SK-N-SH (cell line): ENCODE results near the gene NPEPL1. TPM values are rescaled to one million over a fixed set of nuclear protein-coding genes. Genes with fewer than 3 reads are reported as not detected.

Source experiments
- CTCF ChIA-PET: fragments of 300-600, 350-600 bp; formaldehyde crosslinking; extraction: SDS; loops from one replicate; lab custom pipeline; 2021; lab: Yijun Ruan, JAX
- POLR2A ChIA-PET: fragments of 350-600 bp; sonication (Branson Sonifier 250); formaldehyde crosslinking; extraction: SDS; loops from one replicate; lab custom pipeline; 2020; ENCODE audit warnings: antibody characterized with exemption, inconsistent platforms; lab: Yijun Ruan, JAX
- DNase-seq: peaks from one replicate; pipeline ENCODE4 v3.0.0; 2012
- H2AFZ ChIP-seq: fragments of 200-600 bp; sonication (generic); 2 replicates; pipeline ENCODE4 v1.8.1; 2016; ENCODE audit warnings: antibody characterized with exemption, mild to moderate bottlenecking, low read depth
- H3F3A ChIP-seq: fragments of 200-600 bp; sonication (generic); replicated peaks from 2 replicates; pipeline ENCODE3; 2016; ENCODE audit warnings: antibody characterized with exemption, mild to moderate bottlenecking; ENCODE audit not compliant: insufficient read depth
- H3K27ac ChIP-seq, 2 experiments: fragments of 200-500 bp in 1 of 2; fragments of 200-600 bp in 1 of 2; sonication (Bioruptor generic) in 1 of 2; sonication (generic), shearing (Covaris generic) in 1 of 2; 2 replicates each; pipeline versions ENCODE4 v1.5.1 to v1.6.1; 2014 to 2016; ENCODE audit warnings: low read depth in 2 of 2, inconsistent platforms in 1 of 2, low read length in 1 of 2, mild to moderate bottlenecking in 1 of 2, mixed read lengths in 1 of 2
- H3K27me3 ChIP-seq: fragments of 200-600 bp; sonication (generic), shearing (Covaris generic); 2 replicates; pipeline ENCODE4 v1.6.1; 2016; ENCODE audit warnings: mixed run types; ENCODE audit not compliant: insufficient read depth
- H3K36me3 ChIP-seq, 2 experiments: fragments of 200-500 bp in 1 of 2; fragments of 200-600 bp in 1 of 2; sonication (Bioruptor generic) in 1 of 2; sonication (generic) in 1 of 2; replicated peaks in 1 of 2; 2 replicates each; pipeline versions ENCODE3 to v1.5.1; 2014 to 2016; ENCODE audit warnings: low read length in 1 of 2, mild to moderate bottlenecking in 1 of 2; ENCODE audit not compliant: insufficient read depth in 2 of 2, control insufficient read depth in 1 of 2
- H3K4me1 ChIP-seq, 2 experiments: fragments of 200-500 bp in 1 of 2; fragments of 200-600 bp in 1 of 2; sonication (Bioruptor generic) in 1 of 2; sonication (generic), shearing (Covaris generic) in 1 of 2; 2 replicates each; pipeline versions ENCODE4 v1.5.1 to v1.6.1; 2014 to 2016; ENCODE audit warnings: low read depth in 1 of 2, low read length in 1 of 2, mixed run types in 1 of 2; ENCODE audit not compliant: insufficient read depth in 2 of 2, control insufficient read depth in 1 of 2
- H3K4me2 ChIP-seq: fragments of 200-600 bp; sonication (generic), shearing (Covaris generic); 2 replicates; pipeline ENCODE4 v1.6.1; 2017; ENCODE audit warnings: mixed run types
- H3K4me3 ChIP-seq, 2 experiments: fragments of 200-500 bp in 1 of 2; fragments of 200-600 bp in 1 of 2; sonication (Bioruptor generic) in 1 of 2; sonication (generic), shearing (Covaris generic) in 1 of 2; 2 replicates each; pipeline versions ENCODE4 v1.5.1 to v1.8.1; 2014 to 2016; ENCODE audit warnings: low read depth in 2 of 2, inconsistent platforms in 1 of 2, low read length in 1 of 2, mild to moderate bottlenecking in 1 of 2, mixed read lengths in 1 of 2, moderate library complexity in 1 of 2
- H3K79me2 ChIP-seq: fragments of 200-600 bp; sonication (generic); 2 replicates; pipeline ENCODE4 v1.8.1; 2017; ENCODE audit warnings: mild to moderate bottlenecking; ENCODE audit not compliant: insufficient read depth
- H3K9ac ChIP-seq: fragments of 200-600 bp; sonication (generic); 2 replicates; pipeline ENCODE4 v1.6.1; 2017; ENCODE audit warnings: mixed run types
- H3K9me2 ChIP-seq: fragments of 200-600 bp; sonication (generic); 2 replicates; pipeline ENCODE4 v1.6.1; 2017; ENCODE audit warnings: mixed run types
- H3K9me3 ChIP-seq: fragments of 200-600 bp; sonication (generic); 2 replicates; pipeline ENCODE4 v1.6.1; 2017; ENCODE audit warnings: mixed run types, mild to moderate bottlenecking, moderate library complexity
- H4K20me1 ChIP-seq: fragments of 200-600 bp; sonication (generic); 2 replicates; pipeline ENCODE4 v1.6.1; 2017; ENCODE audit warnings: mild to moderate bottlenecking, mixed run types; ENCODE audit not compliant: insufficient read depth
- EZH2phosphoT487 ChIP-seq: fragments of 200-600 bp; sonication (generic); IDR thresholded peaks from 2 replicates; pipeline ENCODE4 v1.6.1; 2017; ENCODE audit warnings: low read depth, mixed run types, mild to moderate bottlenecking, antibody characterized with exemption, moderate library complexity, borderline replicate concordance
- FOSL2 ChIP-seq: IDR thresholded peaks from 2 replicates; pipeline ENCODE4 v1.4.0; 2012; ENCODE audit warnings: low read depth, mild to moderate bottlenecking, moderate library complexity, borderline replicate concordance
- FOXM1 ChIP-seq: IDR thresholded peaks from 2 replicates; pipeline ENCODE4 v1.4.0; 2012; ENCODE audit warnings: low read depth, mild to moderate bottlenecking
- GABPA ChIP-seq: IDR thresholded peaks from 2 replicates; pipeline ENCODE4 v1.4.0; 2012; ENCODE audit warnings: low read depth, mild to moderate bottlenecking
- JUND ChIP-seq: IDR thresholded peaks from 2 replicates; pipeline ENCODE4 v1.4.0; 2012
- MEF2A ChIP-seq: IDR thresholded peaks from 2 replicates; pipeline ENCODE4 v1.4.0; 2012; ENCODE audit warnings: low read depth, borderline replicate concordance
- MXI1 ChIP-seq: IDR thresholded peaks from 2 replicates; pipeline ENCODE4 v1.6.1; 2012; ENCODE audit warnings: mild to moderate bottlenecking, low read depth, low read length, improper control_type of control experiment
- NFIC ChIP-seq: IDR thresholded peaks from 2 replicates; pipeline ENCODE4 v1.4.0; 2012; ENCODE audit warnings: borderline replicate concordance
- NRF1 ChIP-seq: IDR thresholded peaks from 2 replicates; pipeline ENCODE4 v1.6.1; 2012; ENCODE audit warnings: low read depth, mild to moderate bottlenecking, low read length
- PBX3 ChIP-seq: IDR thresholded peaks from 2 replicates; pipeline ENCODE4; 2012
- POLR2AphosphoS5 ChIP-seq: IDR thresholded peaks from 2 replicates; pipeline ENCODE4 v1.6.1; 2012; ENCODE audit warnings: low read depth, low read length
- RCOR1 ChIP-seq: fragments of 150-350 bp; IDR thresholded peaks from 2 replicates; pipeline ENCODE4 v1.6.1; 2017; ENCODE audit warnings: antibody characterized with exemption, low read length
- RFX5 ChIP-seq: IDR thresholded peaks from 2 replicates; pipeline ENCODE4 v1.6.1; 2012; ENCODE audit warnings: mild to moderate bottlenecking, improper control_type of control experiment, low read length
- RXRA ChIP-seq: IDR thresholded peaks from 2 replicates; pipeline ENCODE4 v1.4.0; 2012; ENCODE audit warnings: low read depth, mild to moderate bottlenecking, borderline replicate concordance
- TCF12 ChIP-seq: IDR thresholded peaks from 2 replicates; pipeline ENCODE4 v1.4.0; 2012
- YY1 ChIP-seq: IDR thresholded peaks from 2 replicates; pipeline ENCODE4 v1.4.0; 2012; ENCODE audit warnings: low read depth, mild to moderate bottlenecking
- ZBTB33 ChIP-seq: IDR thresholded peaks from 2 replicates; pipeline ENCODE4 v1.4.0; 2012; ENCODE audit warnings: low read depth, borderline replicate concordance
- whole genome bisulfite sequencing: methylation state at CpG from one replicate; pipeline ENCODE4 v1.1.6; 2017; ENCODE audit warnings: low lambda C conversion rate; 5-methylcytosine and 5-hydroxymethylcytosine counted together
- polyA plus RNA-seq, 3 experiments: library from polyadenylated mRNA; depleted of rRNA; stranded (reverse); fragments of >200 nt; gene quantifications; 2 replicates each; pipeline ENCODE4 v1.2.3, GENCODE V29; 2012
- TF ChIP-seq, protein P1 (sequence below): IDR thresholded peaks from 2 replicates; pipeline ENCODE4 v1.4.0; 2012; ENCODE audit warnings: low read depth, borderline replicate concordance
- TF ChIP-seq, protein P2 (sequence below): fragments of 200-600 bp; sonication (generic); IDR thresholded peaks from 2 replicates; pipeline ENCODE4 v1.6.1; 2017; ENCODE audit warnings: antibody characterized with exemption, mild to moderate bottlenecking, moderate library complexity

NPEPL1 gene
- polyA plus RNA-seq, 1 of the 3 experiments (the other 2 are of a cell fraction), result 2.8 TPM

- TF ChIP-seq, protein P1, sequence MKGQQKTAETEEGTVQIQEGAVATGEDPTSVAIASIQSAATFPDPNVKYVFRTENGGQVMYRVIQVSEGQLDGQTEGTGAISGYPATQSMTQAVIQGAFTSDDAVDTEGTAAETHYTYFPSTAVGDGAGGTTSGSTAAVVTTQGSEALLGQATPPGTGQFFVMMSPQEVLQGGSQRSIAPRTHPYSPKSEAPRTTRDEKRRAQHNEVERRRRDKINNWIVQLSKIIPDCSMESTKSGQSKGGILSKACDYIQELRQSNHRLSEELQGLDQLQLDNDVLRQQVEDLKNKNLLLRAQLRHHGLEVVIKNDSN, result no peak
- TF ChIP-seq NFIC (no peak), MXI1 (no peak), GABPA (no peak), PBX3 (no peak), YY1 (no peak), RCOR1 (no peak), ZBTB33 (no peak), JUND (no peak), FOSL2 (no peak), NRF1 (no peak), FOXM1 (no peak), RXRA (no peak), EZH2phosphoT487 (no peak), RFX5 (no peak), MEF2A (no peak), TCF12 (no peak), POLR2AphosphoS5 (no peak)
- TF ChIP-seq, protein P2, sequence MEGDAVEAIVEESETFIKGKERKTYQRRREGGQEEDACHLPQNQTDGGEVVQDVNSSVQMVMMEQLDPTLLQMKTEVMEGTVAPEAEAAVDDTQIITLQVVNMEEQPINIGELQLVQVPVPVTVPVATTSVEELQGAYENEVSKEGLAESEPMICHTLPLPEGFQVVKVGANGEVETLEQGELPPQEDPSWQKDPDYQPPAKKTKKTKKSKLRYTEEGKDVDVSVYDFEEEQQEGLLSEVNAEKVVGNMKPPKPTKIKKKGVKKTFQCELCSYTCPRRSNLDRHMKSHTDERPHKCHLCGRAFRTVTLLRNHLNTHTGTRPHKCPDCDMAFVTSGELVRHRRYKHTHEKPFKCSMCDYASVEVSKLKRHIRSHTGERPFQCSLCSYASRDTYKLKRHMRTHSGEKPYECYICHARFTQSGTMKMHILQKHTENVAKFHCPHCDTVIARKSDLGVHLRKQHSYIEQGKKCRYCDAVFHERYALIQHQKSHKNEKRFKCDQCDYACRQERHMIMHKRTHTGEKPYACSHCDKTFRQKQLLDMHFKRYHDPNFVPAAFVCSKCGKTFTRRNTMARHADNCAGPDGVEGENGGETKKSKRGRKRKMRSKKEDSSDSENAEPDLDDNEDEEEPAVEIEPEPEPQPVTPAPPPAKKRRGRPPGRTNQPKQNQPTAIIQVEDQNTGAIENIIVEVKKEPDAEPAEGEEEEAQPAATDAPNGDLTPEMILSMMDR, result no peak
- no peak for DNase-seq
- POLR2A ChIA-PET, result no interaction called here
Observed at GRCh38 chr20:58747211-58747610, 54.6 kb downstream of the NPEPL1 start.

More at GRCh38 chr20:58747211-58747610, 54.6 kb downstream of the NPEPL1 start:
- Histone ChIP-seq H4K20me1 (no peaks in the 10 kb centered on the region), H3F3A (no peaks in the 10 kb centered on the region), H3K4me1 (peaks cover 0 to 6% of the 10 kb centered on the region in 2 experiments; a peak in 1 of 4 replicates), H3K79me2 (no peaks in the 10 kb centered on the region), H3K27ac (no peak overlapping the region), H3K9me2 (no peaks in the 10 kb centered on the region), H3K9ac (no peak overlapping the region), H3K27me3 (peaks cover 29% of the 10 kb centered on the region; the same call in 1 of the 2 replicates), H3K36me3 (no peaks in the 10 kb centered on the region), H3K4me3 (no peak overlapping the region), H3K4me2 (no peak overlapping the region), H2AFZ (no peak overlapping the region), H3K9me3 (no peaks in the 10 kb centered on the region)
- CTCF ChIA-PET, result interaction anchor here (1.1 kb wide), 1 partner anchor 13 kb away, joined by 5 read pairs; no protein-coding TSS in a partner anchor
- 38% methylated on average over 7 of the region's 8 CpGs for WGBS
